ENCODE data around the gene MTCH1. TPM values are rescaled to one million over a fixed set of nuclear protein-coding genes. Genes with fewer than 3 reads are reported as not detected.

MTCH1 gene
- total and polyA plus RNA-seq, 10 of the 15 experiments (the other 5 are each of a cell fraction or from before 2014, with no cell fraction given): 7.2 to 128 (median 85.2) TPM

DNA sequence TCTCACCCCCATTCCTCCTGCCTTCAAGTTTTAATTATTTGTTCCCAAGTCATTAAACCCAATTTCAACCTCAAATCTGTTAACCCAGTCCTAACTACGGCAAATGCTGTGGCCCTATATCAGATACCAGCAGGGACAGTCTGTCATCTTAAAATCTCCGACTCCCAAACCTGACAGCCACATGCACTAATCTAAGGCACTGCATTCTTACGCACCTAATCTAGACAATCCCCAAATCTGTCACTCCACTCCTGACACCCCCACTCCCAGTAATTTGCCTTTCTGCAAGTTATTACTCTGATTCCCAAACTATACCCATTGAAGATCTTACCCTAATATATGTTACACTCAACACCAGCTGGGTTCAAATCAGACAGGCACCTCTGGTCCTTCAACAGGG, 2.5 kb downstream of the MTCH1 start:
- Histone ChIP-seq H3K27ac (ENCODE audit: control insufficient read depth, insufficient read depth) (no peak overlapping the region), H3K79me2 (ENCODE audit: control insufficient read depth, insufficient read depth, low read length) (peaks cover 67% of the 10 kb centered on the region), H2AFZ (ENCODE audit: control insufficient read depth, low read depth, low read length) (no peak overlapping the region), H3K9ac (ENCODE audit: control insufficient read depth, insufficient read depth, low read length) (peak overlapping the region; percentile 9; the same call in 1 of the 2 replicates), H3K36me3 (ENCODE audit: control insufficient read depth in 2 of 2, insufficient read depth in 2 of 2, low read length in 1 of 2) (peaks cover 3 to 8% of the 10 kb centered on the region in 2 experiments), H3K4me3 (peak overlapping the region; percentile 93; the same call in 1 of the 2 replicates), H3K4me1 (ENCODE audit: control insufficient read depth, insufficient read depth, low read length) (peaks cover 9% of the 10 kb centered on the region), H3K9me3 (replicated peaks; ENCODE audit: control insufficient read depth, insufficient read depth, low read length) (no peaks in the 10 kb centered on the region), H3K27me3 (replicated peaks in 1 of 2; ENCODE audit: control insufficient read depth in 2 of 2, insufficient read depth in 2 of 2, low read length in 1 of 2) (no peaks in the 10 kb centered on the region), H3K4me2 (ENCODE audit: control insufficient read depth, insufficient read depth) (peak overlapping the region; percentile 85), H4K20me1 (ENCODE audit: control insufficient read depth, insufficient read depth) (peaks cover 14% of the 10 kb centered on the region)
- BruUV-seq (replicated peaks): no TSS peak
- no peak for TF ChIP-seq ZNF207 (IDR thresholded peaks at IDR 0.05; ENCODE audit: borderline replicate concordance)
- TF ChIP-seq SUPT20H (IDR thresholded peaks at IDR 0.05; ENCODE audit: borderline replicate concordance, control insufficient read depth, low read depth, low read length): no peak
- no peak for TF ChIP-seq HCFC1 (IDR thresholded peaks at IDR 0.05; ENCODE audit: low read length)
- TF ChIP-seq RELA (IDR thresholded peaks at IDR 0.05; ENCODE audit: borderline replicate concordance, partially characterized antibody): no peak
- TF ChIP-seq SPI1 (IDR thresholded peaks at IDR 0.05; ENCODE audit: borderline replicate concordance, insufficient read depth, low read depth, low read length): no peak
- TF ChIP-seq ETV6 (conservative IDR thresholded peaks at IDR 0.05 in 1 of 2, IDR thresholded peaks at IDR 0.05 in 1 of 2; ENCODE audit: borderline replicate concordance in 1 of 2, low read depth in 1 of 2): no peak
- TF ChIP-seq ZNF217 (IDR thresholded peaks at IDR 0.05): no peak
- no peak for FAIRE-seq
- POLR2A ChIA-PET: interaction anchor here (1.0 kb wide), 1 partner anchor 8 kb away, joined by 3 read pairs; no protein-coding TSS in a partner anchor
- in situ Hi-C loops (cut with MboI): no loop called here
- RAD21 ChIA-PET (ENCODE audit: unreplicated experiment): interaction anchor here (1.5 to 5.5 kb wide), 3 partner anchors 21 to 35 kb away, joined by 4 to 35 read pairs (median 4); no protein-coding TSS in a partner anchor
- CTCF ChIA-PET: interaction anchor here (0.6 to 3.7 kb wide), 3 partner anchors 18 to 222 kb away, joined by 4 to 49 read pairs (median 4); no protein-coding TSS in a partner anchor
- ATAC-seq: no peak
- 97% methylated on average over 3 of the region's 3 CpGs for WGBS (ENCODE audit: insufficient coverage, insufficient replicate concordance, low lambda C conversion rate, missing lambda C conversion rate)
- SMC1A ChIA-PET (ENCODE audit: uncharacterized antibody, unreplicated experiment): interaction anchor here (1.5 to 5.0 kb wide), 2 partner anchors 35 to 98 kb away, joined by 3 to 32 read pairs; no protein-coding TSS in a partner anchor
- no peak for DNase-seq (ENCODE audit: low read depth, low spot score)
- intact Hi-C loops (cut with micrococcal nuclease; ENCODE audit: unreplicated experiment): no loop called here
